GM23248 (cell line): ENCODE measurements around the gene GFRA1.

Source experiments
- EZH2 ChIP-seq: fragments of 200-600 bp; sonication (generic); IDR thresholded peaks from 2 replicates; pipeline ENCODE4 v1.6.1; 2018; ENCODE audit warnings: antibody characterized with exemption, mild to moderate bottlenecking; ENCODE audit not compliant: insufficient read depth, poor library complexity, severe bottlenecking
- EZH2phosphoT487 ChIP-seq: fragments of 200-600 bp; sonication (generic); IDR thresholded peaks from 2 replicates; pipeline ENCODE4 v1.6.1; 2018; ENCODE audit warnings: antibody characterized with exemption, moderate library complexity, mild to moderate bottlenecking, low read depth; ENCODE audit not compliant: insufficient read depth

DNA sequence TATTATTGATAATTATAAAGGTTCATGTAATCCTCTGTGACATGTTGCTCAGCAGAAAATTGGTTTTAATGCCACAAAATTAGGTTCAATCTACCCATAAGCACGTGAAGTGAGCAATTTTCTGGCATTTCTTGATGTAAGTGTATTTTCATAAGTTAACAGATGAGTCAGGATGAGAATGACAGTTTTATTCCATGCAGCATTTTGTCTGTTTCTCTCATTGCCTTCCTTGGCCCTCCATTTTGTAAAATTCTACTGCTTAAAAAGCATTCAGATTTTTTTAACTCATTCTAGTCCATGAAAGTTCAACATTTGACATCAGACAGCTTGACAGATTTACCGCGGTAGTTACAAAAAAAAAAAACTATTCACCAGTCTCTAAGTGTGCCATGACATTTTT is 4.0 kb upstream of the GFRA1 start:
- TF ChIP-seq EZH2, result no peak
- no peak for TF ChIP-seq EZH2phosphoT487
